CD4-positive, alpha-beta T cell (primary cell): ENCODE results near the gene OPRL1. TPM values are rescaled to one million over a fixed set of nuclear protein-coding genes. Genes with fewer than 3 reads are reported as not detected.

Experiments
- ATAC-seq: fragments of 200-7000 bp; cut with Tn5 transposase; one replicate; pipeline ENCODE4 v1.10.0; 2022; ENCODE audit warnings: mild to moderate bottlenecking; ENCODE audit not compliant: poor library complexity
- CTCF ChIA-PET: fragments of 350-600 bp; sonication (Branson Sonifier 250); formaldehyde crosslinking; loops from one replicate; lab custom pipeline; 2021; ENCODE audit warnings: antibody characterized with exemption, inconsistent platforms; lab: Charles Lee
- POLR2A ChIA-PET: fragments of 350-600 bp; sonication (Branson Sonifier 250); formaldehyde crosslinking; loops from one replicate; lab custom pipeline; 2021; ENCODE audit warnings: antibody characterized with exemption, inconsistent platforms; lab: Charles Lee
- DNase-seq, 14 experiments: peaks; one replicate each; pipeline ENCODE4 v3.0.0-alpha.2; 2013 to 2020; ENCODE audit warnings: mixed read lengths in 2 of 14
- H3K27ac ChIP-seq, 2 donors: one replicate each; pipeline versions ENCODE4 v1.5.1 to v1.7.0; 2013; ENCODE audit warnings: low read length in 2 of 2, low read depth in 1 of 2, mild to moderate bottlenecking in 1 of 2
- H3K27me3 ChIP-seq, 2 experiments: 1 replicate in 1 of 2; 2 replicates in 1 of 2; pipeline versions ENCODE4 v1.6.1 to v1.7.0; 2013; ENCODE audit warnings: low read length in 2 of 2, control low read depth in 1 of 2, mild to moderate bottlenecking in 1 of 2, moderate library complexity in 1 of 2; ENCODE audit not compliant: insufficient read depth in 2 of 2, control insufficient read depth in 1 of 2
- H3K36me3 ChIP-seq: one replicate; pipeline ENCODE4 v1.6.1; 2013; ENCODE audit warnings: low read length, control low read depth; ENCODE audit not compliant: insufficient read depth
- H3K4me1 ChIP-seq: one replicate; pipeline ENCODE4 v1.6.1; 2013; ENCODE audit warnings: low read length, control low read depth; ENCODE audit not compliant: insufficient read depth
- H3K4me3 ChIP-seq: one replicate; pipeline ENCODE4 v1.5.1; 2013; ENCODE audit warnings: mild to moderate bottlenecking, low read length, moderate library complexity
- H3K9me3 ChIP-seq, 2 experiments: 1 replicate in 1 of 2; 2 replicates in 1 of 2; pipeline versions ENCODE4 v1.6.1 to v1.7.0; 2013; ENCODE audit warnings: low read length in 2 of 2, mild to moderate bottlenecking in 2 of 2, control low read depth in 1 of 2, moderate library complexity in 1 of 2; ENCODE audit not compliant: control insufficient read depth in 1 of 2, insufficient read depth in 1 of 2
- H3K27ac Mint-ChIP-seq: one replicate; pipeline ENCODE4 v1.8.0; 2020; ENCODE audit warnings: mixed read lengths
- H3K27me3 Mint-ChIP-seq: one replicate; pipeline ENCODE4 v1.8.0; 2021; ENCODE audit warnings: mixed read lengths
- H3K36me3 Mint-ChIP-seq: one replicate; pipeline ENCODE4 v1.8.0; 2021; ENCODE audit warnings: low read depth, mixed read lengths
- H3K4me1 Mint-ChIP-seq: one replicate; pipeline ENCODE4 v1.8.0; 2021; ENCODE audit warnings: low read depth, mixed read lengths
- H3K4me3 Mint-ChIP-seq: one replicate; pipeline ENCODE4 v1.8.0; 2020; ENCODE audit warnings: mild to moderate bottlenecking, mixed read lengths
- H3K9me3 Mint-ChIP-seq: one replicate; pipeline ENCODE4 v1.8.0; 2020; ENCODE audit warnings: mixed read lengths
- CTCF ChIP-seq: fragments of 200-600 bp; IDR thresholded peaks from one replicate; pipeline ENCODE4 v1.8.0; 2022; ENCODE audit warnings: antibody characterized with exemption, mild to moderate bottlenecking
- intact Hi-C, 2 experiments: fragments of 100-400 bp; cut with DNase I in 1 of 2; cut with micrococcal nuclease in 1 of 2; formaldehyde crosslinking; loops; one replicate each; pipeline versions ENCODE4 v1.15.1 to v1.9.0; 2023 to 2025; cut with DNase I, micrococcal nuclease
- total RNA-seq, 174 experiments: library from RNA in 2 of 174; stranded (reverse) in 2 of 174; gene quantifications; one replicate each; pipeline ENCODE4 v1.2.3 and lab custom pipeline; 2021 to 2026

The OPRL1 gene
- total RNA-seq, 2 experiments from 2014 or later = 1.0 to 1.2 TPM

- Mint-ChIP-seq H3K27ac (no peak overlapping the region), H3K4me3 (no peak overlapping the region), H3K9me3 (no peaks in the 10 kb centered on the region), H3K36me3 (no peaks in the 10 kb centered on the region), H3K27me3 (no peaks in the 10 kb centered on the region), H3K4me1 (no peaks in the 10 kb centered on the region)
- H3K27me3 ChIP-seq = no peaks in the 10 kb centered on the region
- no peaks in the 10 kb centered on the region for H3K4me1 ChIP-seq
- H3K4me3 ChIP-seq = no peak overlapping the region
- DNase-seq (peak in 1 of 14 experiments; percentile 22), ATAC-seq (no peak)
- TF ChIP-seq CTCF = no peak
- H3K9me3 ChIP-seq = no peaks in the 10 kb centered on the region
- CTCF ChIA-PET = no interaction called here
- POLR2A ChIA-PET = no interaction called here
- no peaks in the 10 kb centered on the region for H3K36me3 ChIP-seq
- intact Hi-C loops = no loop called here
- no peak overlapping the region for H3K27ac ChIP-seq
Measured at GRCh38 chr20:64114356-64114971, 34.6 kb downstream of the OPRL1 start.

- Histone ChIP-seq H3K4me1 (peaks cover 8% of the 10 kb centered on the region), H3K27me3 (no peaks in the 10 kb centered on the region), H3K27ac (no peak overlapping the region), H3K36me3 (no peaks in the 10 kb centered on the region), H3K4me3 (no peak overlapping the region), H3K9me3 (no peaks in the 10 kb centered on the region)
- ChIA-PET CTCF (no interaction called here), POLR2A (no interaction called here)
- no peak for TF ChIP-seq CTCF
- H3K27ac Mint-ChIP-seq = no peak overlapping the region
- DNase-seq = peak in 1 of 14 experiments; percentile 26
- no peaks in the 10 kb centered on the region for H3K27me3 Mint-ChIP-seq
- intact Hi-C loops = no loop called here
- no peak for ATAC-seq
- peaks cover 7% of the 10 kb centered on the region for H3K4me1 Mint-ChIP-seq
- no peaks in the 10 kb centered on the region for H3K36me3 Mint-ChIP-seq
- no peaks in the 10 kb centered on the region for H3K9me3 Mint-ChIP-seq
- H3K4me3 Mint-ChIP-seq = no peak overlapping the region
Measured at GRCh38 chr20:64115171-64115911, 35.5 kb downstream of the OPRL1 start.

- DNase-seq = no peak
- ATAC-seq = no peak
- no peaks in the 10 kb centered on the region for H3K36me3 ChIP-seq
- no peak overlapping the region for H3K27ac Mint-ChIP-seq
- POLR2A ChIA-PET = no interaction called here
- no peaks in the 10 kb centered on the region for H3K27me3 ChIP-seq
- no peak overlapping the region for H3K4me3 Mint-ChIP-seq
- H3K27ac ChIP-seq = no peak overlapping the region
- intact Hi-C loops = no loop called here
- peaks cover 13% of the 10 kb centered on the region for H3K4me1 ChIP-seq
- TF ChIP-seq CTCF = no peak
- H3K4me3 ChIP-seq = no peak overlapping the region
- peaks cover 9% of the 10 kb centered on the region for H3K4me1 Mint-ChIP-seq
- CTCF ChIA-PET = no interaction called here
- no peaks in the 10 kb centered on the region for H3K9me3 ChIP-seq
- no peaks in the 10 kb centered on the region for H3K9me3 Mint-ChIP-seq
- no peaks in the 10 kb centered on the region for H3K27me3 Mint-ChIP-seq
- no peaks in the 10 kb centered on the region for H3K36me3 Mint-ChIP-seq
Measured at GRCh38 chr20:64116016-64116415, 36.1 kb downstream of the OPRL1 start.
